Measurements from ENCODE around the gene MAGEB2. TPM values are rescaled to one million over a fixed set of nuclear protein-coding genes. Genes with fewer than 3 reads are reported as not detected.
"Not testable (repeated sequence)": the region's sequence is repeated elsewhere in the genome, so short reads cannot be mapped to it uniquely, and the experiment has no call there.

The MAGEB2 gene, protein sequence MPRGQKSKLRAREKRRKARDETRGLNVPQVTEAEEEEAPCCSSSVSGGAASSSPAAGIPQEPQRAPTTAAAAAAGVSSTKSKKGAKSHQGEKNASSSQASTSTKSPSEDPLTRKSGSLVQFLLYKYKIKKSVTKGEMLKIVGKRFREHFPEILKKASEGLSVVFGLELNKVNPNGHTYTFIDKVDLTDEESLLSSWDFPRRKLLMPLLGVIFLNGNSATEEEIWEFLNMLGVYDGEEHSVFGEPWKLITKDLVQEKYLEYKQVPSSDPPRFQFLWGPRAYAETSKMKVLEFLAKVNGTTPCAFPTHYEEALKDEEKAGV
- not detected for polyA plus RNA-seq (ENCODE audit: insufficient read length in 3 of 3)

DNA sequence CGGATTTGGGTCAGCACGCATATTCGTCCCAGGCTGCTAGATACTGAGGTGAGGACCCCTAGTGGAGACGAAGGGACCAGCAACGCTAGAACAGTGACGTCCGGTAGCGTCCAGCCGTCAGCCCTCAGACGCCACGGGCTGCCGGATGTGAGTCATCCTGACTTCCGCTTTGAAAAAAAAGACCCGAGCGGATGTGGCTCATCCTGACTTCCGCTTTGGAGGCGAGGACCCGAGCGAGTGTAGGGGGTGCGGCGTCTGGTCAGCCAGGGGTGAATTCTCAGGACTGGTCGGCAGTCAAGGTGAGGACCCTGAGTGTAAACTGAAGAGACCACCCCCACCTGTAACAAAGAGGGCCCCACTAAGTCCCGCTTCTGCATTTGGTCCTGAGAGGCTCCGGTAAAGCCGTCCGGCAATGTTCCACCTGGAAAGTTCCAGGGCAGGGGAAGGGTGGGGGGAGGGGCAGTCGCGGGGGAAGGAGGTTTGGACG is at the start of gene MAGEB2:
Gene MAGEB2, plus strand, starts transcription at position 207 of the 487 bp plus-strand sequence. CDS start 3,018 bp downstream, outside the sequence.
- no peak for DNase-seq (ENCODE audit: low read depth in 3 of 3, low spot score in 2 of 3)

DNA sequence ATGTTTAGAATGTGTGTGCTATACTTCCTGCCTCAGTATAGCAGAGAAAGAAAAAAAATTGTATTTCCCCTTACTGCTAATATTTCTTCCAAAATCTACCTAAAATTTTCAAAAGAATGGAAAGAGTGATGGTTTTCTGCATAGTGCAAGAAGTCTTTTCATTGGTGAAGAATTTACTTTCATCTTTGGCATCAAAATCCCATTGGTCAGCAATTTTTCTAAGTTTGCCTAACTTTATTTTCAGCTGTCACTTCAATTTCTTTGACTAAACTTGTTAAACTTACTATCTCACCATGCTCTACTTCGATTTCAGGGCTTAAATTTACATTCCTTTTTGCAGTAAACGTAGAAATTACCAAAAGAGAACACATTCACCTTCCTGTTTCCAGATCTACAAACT is 44.5 kb upstream of the MAGEB2 start:
- DNase-seq (ENCODE audit: low read depth in 3 of 3, low spot score in 2 of 3) = no peak

DNA sequence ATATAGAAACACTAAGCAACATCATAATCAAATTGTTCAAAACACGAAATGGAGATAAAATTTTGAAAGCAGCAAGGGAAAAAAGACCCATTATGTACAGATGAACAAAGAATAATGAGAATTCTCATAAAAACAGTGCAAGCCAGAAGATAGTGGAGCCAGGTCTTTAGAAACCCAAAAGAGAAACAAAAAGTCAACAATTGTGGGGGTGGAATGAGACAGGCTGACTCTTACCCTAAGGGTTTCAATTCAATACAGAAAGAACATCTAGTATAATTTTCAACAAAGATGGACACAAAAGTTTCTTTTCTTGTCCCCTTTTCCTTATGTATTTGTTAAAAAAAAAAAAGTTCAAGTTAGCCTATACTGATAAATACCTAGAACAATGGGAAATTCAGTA is 34.0 kb upstream of the MAGEB2 start:
- no peak for DNase-seq (ENCODE audit: low read depth in 3 of 3, low spot score in 2 of 3)

DNA sequence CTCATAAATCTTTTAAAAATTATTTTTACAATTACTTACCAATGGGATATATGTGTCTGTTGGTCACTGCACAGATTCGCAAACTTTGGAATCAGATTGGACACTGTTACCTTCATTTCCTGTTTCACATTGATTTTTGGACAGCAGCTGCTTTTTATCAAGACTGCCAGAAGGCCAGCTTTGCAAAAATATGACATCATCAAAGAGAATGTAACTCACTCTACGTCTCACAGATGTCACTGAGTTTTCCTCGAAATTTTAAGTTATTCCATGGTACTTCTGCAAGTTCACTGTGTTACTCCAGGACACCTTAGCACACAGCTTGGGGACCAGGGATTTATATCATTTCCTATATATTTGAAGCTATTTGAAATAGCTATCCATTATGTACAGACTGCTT is 31.8 kb upstream of the MAGEB2 start:
- DNase-seq (ENCODE audit: low read depth in 3 of 3, low spot score in 2 of 3) = no peak

DNA sequence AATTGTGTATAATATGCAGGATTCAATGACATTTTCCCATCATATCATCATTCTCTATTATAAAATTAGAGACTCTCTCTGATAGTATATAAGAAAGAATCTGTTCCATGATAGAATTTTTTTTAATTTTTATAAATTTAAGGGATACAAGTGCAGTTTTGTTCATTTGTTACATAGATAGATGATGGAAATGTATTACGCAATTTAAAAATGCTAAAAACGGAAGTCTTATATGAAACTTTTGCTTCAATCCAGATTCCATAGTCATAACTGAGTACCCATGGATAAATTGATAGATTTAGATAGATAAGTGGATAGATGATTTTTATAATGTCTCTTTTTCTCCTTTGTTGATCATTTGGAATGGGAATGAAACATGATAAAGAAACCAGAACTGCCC is 24.9 kb upstream of the MAGEB2 start:
- DNase-seq (ENCODE audit: low read depth in 3 of 3, low spot score in 2 of 3) = no peak

DNA sequence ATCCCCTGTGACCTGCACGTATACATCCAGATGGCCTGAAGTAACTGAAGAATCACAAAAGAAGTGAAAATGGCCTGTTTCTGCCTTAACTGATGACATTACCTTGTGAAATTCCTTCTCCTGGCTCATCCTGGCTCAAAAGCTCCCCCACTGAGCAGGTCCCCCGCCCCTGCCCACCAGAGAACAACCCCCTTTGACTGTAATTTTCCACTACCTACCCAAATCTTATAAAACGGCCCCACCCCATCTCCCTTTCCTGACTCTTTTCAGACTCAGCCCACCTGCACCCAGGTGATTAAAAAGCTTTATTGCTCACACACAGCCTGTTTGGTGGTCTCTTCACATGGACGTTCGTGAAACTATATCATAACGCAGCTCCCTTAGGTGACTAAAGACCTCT is 21.5 kb upstream of the MAGEB2 start:
- not testable (repeated sequence) for DNase-seq (ENCODE audit: low read depth in 3 of 3, low spot score in 2 of 3)

DNA sequence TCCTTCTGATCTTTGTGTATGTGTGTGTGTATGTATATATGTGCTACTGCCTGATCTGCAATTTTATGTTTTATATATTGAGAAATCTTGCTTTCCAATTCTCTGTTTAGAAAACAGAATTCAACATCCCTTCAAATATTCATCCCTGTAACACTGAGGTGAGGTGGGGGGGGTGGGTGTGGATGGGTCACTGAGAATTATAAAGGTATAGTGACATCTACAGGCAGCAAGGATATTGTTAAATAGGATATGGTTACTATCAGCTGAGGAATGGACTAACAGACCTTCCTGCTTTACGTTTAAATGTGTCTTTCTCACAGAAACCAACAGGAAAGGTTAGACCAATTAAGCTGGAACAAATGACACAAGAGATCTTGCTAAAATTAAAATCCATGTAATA is 19.0 kb upstream of the MAGEB2 start:
- no peak for DNase-seq (ENCODE audit: low read depth in 3 of 3, low spot score in 2 of 3)

DNA sequence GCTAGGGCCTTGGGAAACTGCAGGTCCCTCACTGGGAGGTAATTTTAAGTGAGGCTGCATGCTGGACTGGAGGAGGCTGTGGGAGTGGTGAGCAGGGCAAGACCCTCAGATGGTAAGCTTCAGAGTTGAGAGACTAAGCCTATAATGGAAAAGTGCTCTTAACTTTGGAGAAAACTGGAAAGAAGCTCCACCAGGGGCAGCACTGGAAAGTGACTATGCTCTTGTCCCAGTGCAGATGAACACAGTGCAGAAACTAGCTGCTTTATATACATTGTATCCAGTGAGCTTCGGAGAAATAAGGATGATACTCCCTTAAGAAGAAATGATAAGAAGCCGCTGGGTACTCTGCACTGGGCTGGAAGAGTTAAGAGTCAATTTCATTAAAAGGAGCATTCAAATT is 3.2 kb upstream of the MAGEB2 start:
- DNase-seq (ENCODE audit: low read depth in 3 of 3, low spot score in 2 of 3) = no peak

DNA sequence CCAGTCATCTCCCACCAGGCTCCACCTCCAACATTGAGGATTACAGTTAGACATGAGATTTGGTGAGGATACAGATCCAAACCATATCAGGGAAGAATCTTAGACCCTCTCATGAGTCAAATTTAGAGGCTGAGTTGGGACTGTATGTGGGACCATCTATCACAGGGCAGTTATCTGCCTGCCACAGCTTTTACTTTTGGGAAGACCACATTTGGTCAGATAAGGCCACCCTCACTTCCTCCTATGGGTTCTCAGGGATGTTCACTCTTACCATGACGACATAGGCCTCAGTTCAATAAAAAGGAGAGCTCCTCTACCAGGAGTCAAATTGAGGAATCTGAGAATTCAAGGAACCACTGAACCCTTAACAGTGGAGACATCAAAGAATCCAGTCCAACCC is 2.1 kb downstream of the MAGEB2 start:
- no peak for DNase-seq (ENCODE audit: low read depth in 3 of 3, low spot score in 2 of 3)

DNA sequence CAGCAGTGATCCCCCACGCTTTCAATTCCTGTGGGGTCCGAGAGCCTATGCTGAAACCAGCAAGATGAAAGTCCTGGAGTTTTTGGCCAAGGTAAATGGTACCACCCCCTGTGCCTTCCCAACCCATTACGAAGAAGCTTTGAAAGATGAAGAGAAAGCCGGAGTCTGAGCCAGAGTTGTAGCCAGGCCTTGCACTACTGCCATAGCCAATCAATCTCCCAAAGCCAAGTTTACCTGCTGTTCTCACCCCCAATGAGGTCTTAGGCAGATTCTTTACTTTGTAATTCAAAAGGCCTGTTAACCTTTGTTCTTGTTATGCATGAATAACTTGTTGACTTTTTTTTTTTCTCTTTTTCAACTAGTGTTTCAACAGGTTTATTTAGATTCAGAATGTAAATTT is 4.0 kb downstream of the MAGEB2 start:
- DNase-seq (ENCODE audit: low read depth in 3 of 3, low spot score in 2 of 3) = no peak

DNA sequence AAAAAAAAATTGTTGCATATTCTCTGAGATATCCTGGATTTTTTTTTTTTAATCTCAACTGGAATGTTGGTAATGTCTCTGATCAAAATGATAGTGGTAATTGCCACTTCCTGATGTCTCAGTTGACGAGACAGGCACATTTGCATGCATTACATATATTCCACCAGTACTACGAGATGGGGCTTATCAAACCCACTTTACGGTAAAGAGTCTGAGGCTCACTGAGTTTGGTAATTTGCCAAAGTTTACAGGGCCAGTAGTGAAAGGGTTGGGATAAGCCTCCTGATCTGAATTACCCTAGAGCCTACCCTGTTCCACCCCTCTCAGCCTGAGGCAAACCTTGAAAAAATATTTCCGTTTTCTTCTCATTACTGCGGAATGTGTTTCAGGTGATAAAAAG is 5.3 kb downstream of the MAGEB2 start:
- no peak for DNase-seq (ENCODE audit: low read depth in 3 of 3, low spot score in 2 of 3)

DNA sequence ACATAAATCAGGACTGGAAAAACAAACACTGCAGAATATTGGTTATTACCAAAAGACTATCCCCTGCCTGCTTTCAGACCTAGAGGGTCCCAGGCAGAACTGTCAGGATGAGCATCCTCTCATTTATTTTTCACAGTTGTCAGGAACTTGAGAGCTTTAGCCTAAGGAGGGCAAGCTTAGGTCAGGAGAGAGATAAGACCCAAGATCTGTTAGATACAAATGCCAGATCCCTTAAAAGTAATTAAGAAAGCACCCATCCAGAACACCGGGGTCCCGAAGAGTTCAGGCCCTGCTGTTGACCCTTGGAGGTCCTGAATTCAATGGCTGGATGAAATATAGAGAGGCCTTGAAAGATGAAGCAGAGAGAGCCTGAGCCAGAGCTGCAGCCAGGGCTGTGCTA is 9.2 kb downstream of the MAGEB2 start:
- DNase-seq (ENCODE audit: low read depth in 3 of 3, low spot score in 2 of 3) = no peak

DNA sequence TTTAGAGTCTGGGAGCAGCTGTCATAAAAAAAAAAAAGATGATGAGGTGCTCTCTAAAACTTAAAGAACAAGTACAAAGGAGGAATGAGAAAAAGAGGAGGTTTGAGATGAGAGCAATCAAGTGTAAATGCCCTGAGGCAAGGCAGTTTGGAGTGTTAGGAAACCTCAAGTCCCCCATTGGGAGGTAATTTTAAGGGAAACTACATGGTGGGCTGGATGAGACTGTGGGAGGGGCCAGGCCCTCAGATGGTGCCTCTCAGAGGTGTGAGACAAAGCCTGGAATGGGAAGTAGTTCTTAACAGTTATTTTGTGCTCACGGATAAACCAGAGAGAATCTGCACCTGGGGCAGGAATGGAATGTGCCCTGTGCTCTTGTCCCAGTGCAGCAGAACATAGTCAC is 13.2 kb downstream of the MAGEB2 start:
- DNase-seq (ENCODE audit: low read depth in 3 of 3, low spot score in 2 of 3) = no peak

DNA sequence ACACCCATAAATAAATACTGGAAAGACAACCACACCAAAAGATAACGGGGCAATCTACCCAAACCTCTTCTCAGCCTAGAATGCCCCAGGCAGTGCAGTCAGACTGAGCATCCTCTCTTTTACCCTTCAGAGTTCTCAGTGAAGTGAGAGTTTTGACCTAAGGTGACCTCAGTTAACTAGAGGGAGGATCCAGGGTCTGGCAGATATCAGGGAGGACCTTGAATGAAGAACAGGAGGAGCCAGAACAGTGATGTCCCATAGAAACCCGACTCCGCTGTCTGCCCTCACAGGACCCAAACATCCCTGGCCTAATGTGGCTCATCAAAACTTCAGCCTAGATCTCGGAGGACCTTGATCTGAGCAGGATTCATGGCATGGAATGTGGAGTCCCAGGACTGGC is 15.0 kb downstream of the MAGEB2 start, which contains the start of gene MAGEB3:
Gene MAGEB3, plus strand, starts transcription at position 263 of the 400 bp plus-strand sequence. CDS start 5,268 bp downstream, outside the sequence.
- no peak for DNase-seq (ENCODE audit: low read depth in 3 of 3, low spot score in 2 of 3)

DNA sequence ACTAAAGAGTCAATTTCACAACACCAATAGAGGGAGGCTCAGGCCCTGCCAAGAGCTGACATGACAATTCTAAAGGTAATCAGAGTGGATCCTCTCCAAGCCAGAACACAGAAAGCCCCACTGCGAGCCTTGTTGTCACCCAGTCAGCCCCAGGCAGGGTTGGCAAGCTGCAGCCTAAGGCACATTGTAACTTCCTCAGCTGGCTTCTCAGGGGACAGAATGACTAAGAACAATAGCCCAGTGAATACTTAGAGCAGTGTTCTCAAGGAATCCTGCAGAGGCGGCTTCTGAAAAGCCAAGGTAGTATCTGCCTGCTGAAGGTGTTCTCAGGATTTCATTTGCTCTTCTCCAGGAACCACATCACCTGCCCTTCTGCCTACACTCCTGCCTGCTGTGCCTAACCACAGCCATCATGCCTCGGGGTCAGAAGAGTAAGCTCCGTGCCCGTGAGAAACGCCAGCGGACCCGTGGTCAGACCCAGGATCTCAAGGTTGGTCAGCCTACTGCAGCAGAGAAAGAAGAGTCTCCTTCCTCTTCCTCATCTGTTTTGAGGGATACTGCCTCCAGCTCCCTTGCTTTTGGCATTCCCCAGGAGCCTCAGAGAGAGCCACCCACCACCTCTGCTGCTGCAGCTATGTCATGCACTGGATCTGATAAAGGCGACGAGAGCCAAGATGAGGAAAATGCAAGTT is 26.5 kb downstream of the MAGEB2 start, which contains the start of gene MAGEB4:
Gene MAGEB4, plus strand, starts transcription at position 277 of the 692 bp plus-strand sequence. Its CDS starts 136 bp downstream, at position 413.
- DNase-seq (ENCODE audit: low read depth in 3 of 3, low spot score in 2 of 3) = no peak

DNA sequence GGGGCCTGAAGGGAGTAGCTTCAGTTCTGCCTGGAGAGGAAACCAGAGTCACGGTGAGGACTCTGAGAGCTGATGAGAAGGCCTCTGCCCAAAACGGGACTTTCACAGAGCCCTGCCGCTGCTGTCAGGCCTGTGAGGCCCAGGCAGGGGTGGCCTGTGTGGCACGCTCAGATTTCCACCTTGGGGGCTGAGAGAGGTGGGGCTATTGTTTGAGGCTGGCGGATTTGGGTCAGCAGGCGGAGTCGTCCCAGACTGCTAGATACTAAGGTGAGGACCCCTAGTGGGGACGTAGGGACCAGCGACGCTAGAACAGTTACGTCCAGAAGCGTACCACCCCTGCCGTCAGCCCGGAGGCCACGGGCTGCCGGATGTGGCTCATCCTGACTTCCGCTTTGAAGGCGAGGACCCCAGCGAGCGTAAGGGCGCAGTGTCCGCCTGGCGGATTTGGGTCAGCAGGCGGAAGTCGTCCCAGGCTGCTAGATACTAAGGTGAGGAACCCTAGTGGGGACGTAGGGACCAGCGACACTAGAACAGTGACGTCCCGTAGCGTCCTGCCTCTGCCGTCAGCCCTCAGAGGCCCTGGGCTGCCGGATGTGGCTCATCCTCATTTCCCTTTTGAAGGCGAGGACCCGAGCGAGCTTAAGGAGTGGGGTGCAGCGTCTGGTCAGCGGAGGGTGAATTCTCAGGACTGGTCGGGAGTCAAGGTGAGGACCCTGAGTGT is 31.6 kb downstream of the MAGEB2 start, which contains the start of gene MAGEB1:
Gene MAGEB1, plus strand, starts transcription at position 378 of the 721 bp plus-strand sequence. CDS start 3,348 bp downstream, outside the sequence.
- DNase-seq (ENCODE audit: low read depth in 3 of 3, low spot score in 2 of 3) = no peak

DNA sequence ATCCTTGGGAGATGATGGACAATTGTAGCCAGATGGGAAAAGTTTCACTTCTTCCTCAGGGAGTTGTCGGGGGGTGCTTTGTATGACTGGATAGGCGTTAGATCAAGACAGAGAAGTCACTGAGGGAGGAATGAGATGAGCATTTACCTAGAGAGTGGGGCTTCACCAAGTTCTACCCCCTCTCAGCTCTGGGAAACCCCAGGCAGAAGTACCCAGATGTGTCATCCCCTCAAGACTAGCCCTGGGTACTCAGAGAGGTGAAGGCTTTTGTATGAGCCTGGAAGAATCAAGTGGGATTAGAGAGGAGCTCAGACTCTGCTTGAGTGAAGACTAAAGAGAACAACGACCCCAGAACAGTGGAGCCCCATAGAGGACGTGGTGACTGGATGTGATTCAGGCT is 33.5 kb downstream of the MAGEB2 start:
- no peak for DNase-seq (ENCODE audit: low read depth in 3 of 3, low spot score in 2 of 3)

DNA sequence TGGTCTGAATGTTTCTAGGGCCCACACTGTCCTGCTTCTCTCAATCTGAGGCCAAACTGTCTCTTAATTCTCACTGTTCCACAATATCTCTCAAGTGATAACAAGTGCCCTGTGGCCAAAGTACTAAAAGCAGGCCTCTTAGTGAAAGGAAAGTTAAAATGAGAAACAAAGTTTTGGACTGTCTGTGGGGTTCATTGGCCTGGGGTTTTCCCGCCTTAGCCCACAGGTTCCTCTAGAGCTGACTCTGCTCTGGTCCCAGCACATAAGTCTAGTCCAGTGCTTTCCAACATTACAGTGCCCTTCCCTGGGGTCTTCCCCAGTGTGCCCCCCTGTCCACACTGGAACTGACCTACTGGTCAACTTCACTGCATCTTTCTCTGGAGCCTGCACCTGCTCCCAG is 37.9 kb downstream of the MAGEB2 start:
- no peak for DNase-seq (ENCODE audit: low read depth in 3 of 3, low spot score in 2 of 3)

DNA sequence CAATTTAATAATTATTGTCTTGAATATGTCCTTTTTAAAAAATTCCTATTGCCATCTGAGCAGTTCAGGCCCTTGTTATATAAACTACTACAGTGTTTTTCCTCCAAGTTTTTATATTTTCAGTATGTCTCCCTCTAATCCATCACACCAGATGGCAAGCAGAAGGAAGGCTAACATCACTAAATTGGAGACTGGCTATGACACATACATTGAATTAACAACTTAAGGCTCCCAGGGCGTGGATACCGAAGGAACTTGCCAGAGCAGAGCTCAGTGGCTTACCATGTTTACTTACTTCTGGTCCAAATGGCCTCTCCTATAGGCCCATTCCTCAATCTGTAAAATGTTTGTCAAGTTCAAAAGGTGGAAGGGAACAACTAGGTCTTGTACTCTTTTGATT is 44.6 kb downstream of the MAGEB2 start:
- DNase-seq (ENCODE audit: low read depth in 3 of 3, low spot score in 2 of 3) = no peak

DNA sequence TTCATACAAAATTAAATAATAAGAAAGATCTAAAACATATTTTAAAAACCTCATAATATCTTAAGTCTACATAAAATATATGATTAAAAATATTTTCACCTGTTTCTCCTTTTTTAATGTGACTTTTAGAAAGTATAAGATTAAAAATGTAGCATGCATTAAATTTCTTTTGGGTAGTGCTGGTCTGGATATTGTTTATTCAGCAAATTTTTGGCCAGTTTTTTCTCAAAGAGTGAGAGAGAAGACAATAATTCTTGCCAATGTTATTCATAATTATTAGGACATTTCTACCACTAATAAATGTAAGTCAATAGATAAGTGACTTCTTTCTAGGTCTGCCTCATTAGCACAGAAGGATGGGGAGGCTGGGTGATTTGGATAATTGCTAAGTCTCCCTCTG is 45.6 kb downstream of the MAGEB2 start:
- DNase-seq (ENCODE audit: low read depth in 3 of 3, low spot score in 2 of 3) = no peak

DNA sequence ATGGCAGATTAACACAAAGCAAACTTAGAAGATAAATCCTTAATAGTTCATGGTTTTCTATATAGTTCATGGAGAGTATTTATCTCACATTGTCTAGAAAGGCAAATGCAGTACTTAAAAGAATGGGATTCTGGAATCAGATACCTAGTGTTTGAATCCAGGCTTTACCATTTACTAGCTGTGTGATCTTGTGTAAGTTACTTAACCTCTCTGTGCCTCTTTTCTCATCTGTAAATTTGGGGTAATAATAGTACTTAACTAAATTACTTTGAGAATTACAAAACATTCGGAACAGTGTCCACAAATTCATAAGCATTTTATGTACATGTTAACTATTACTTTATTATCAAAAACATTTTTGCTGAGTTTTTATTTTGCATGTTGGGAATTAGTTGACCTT is 47.4 kb downstream of the MAGEB2 start:
- no peak for DNase-seq (ENCODE audit: low read depth in 3 of 3, low spot score in 2 of 3)

All from right renal cortex interstitium (tissue), 3 donors.